ENCODE measurements around the gene TPCN1. TPM values are rescaled to one million over a fixed set of nuclear protein-coding genes. Genes with fewer than 3 reads are reported as not detected.

The TPCN1 gene
- total and polyA plus RNA-seq, 2 of the 8 experiments (the other 6 are each of a cell fraction or from before 2014, with no cell fraction given): 14.9 to 21.4 TPM

DNA sequence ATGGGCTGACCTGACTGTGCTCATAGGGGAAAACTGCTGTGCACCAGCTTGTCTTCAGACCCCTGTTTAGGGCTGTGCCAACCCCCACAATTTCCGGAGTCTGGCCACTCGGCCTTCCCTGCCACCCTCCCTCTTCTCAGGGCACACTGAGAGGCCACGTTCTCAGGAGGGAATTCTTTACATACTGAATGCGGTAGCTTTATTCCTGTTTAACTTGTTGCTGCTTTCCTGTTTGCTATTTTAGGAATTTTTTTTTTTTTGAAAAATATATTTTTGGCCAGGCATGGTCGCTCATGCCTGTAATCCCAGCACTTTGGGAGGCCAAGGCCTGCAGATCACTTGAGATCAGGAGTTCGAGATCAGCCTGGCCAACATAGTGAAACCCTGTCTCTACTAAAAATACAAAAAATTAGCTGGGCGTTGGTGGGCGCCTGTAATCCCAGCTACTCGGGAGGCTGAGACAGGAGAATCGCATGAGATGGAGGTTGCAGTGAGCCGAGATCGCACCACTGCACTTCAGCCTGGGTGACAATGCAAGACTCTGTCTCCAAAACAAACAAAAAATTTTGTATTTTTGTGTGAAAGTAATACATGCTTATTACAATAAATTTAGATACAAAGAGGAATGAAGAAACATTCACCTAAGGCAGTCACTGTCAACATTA lies 39.5 kb downstream of the TPCN1 start:
- POLR2A ChIA-PET (ENCODE audit: partially characterized antibody): interaction anchor here (1.1 to 1.3 kb wide), 2 partner anchors 13 to 15 kb away, joined by 3 to 4 read pairs; no protein-coding TSS in a partner anchor
- WGBS, 2 experiments (ENCODE audit: extremely low coverage in 1 of 2, insufficient coverage in 1 of 2, insufficient read length in 1 of 2, insufficient replicate concordance in 2 of 2, low coverage in 1 of 2, low lambda C conversion rate in 2 of 2, missing lambda C conversion rate in 1 of 2): 87% methylated on average over 12 of the region's 12 CpGs; no CpG with 5 or more reads in 1 of the 2 experiments

More for the DNA sequence above, 39.5 kb downstream of the TPCN1 start:
- Histone ChIP-seq H2BK15ac (ENCODE audit: low read length) (no peak overlapping the region), H4K5ac (ENCODE audit: insufficient read length, low read depth, low read length) (no peak overlapping the region), H3K56ac (replicated peaks; ENCODE audit: insufficient read length, low read depth, low read length) (no peak overlapping the region), H3K4me3 (ENCODE audit: extremely low read depth in 1 of 4, insufficient read depth in 2 of 4, low read depth in 3 of 4, low read length in 4 of 4) (no peak overlapping the region), H3K27me3 (replicated peaks in 1 of 4; ENCODE audit: control insufficient read depth in 3 of 4, extremely low read depth in 1 of 4, insufficient read depth in 3 of 4, low read length in 3 of 4) (no peaks in the 10 kb centered on the region), H3K9me3 (ENCODE audit: insufficient read depth in 2 of 2, low read depth in 1 of 2, low read length in 1 of 2) (no peaks in the 10 kb centered on the region), H2BK120ac (replicated peaks; ENCODE audit: low read depth, low read length) (no peak overlapping the region), H3K4me2 (ENCODE audit: insufficient read depth in 1 of 2, low read depth in 2 of 2, low read length in 2 of 2) (no peak overlapping the region), H3K79me1 (ENCODE audit: low read depth, low read length) (no peaks in the 10 kb centered on the region), H3K4ac (replicated peaks; ENCODE audit: insufficient read length, low read depth, low read length) (no peak overlapping the region), H3K4me1 (replicated peaks in 1 of 4; ENCODE audit: control insufficient read depth in 3 of 4, insufficient read depth in 4 of 4, low read length in 3 of 4) (peaks cover 0 to 3% (median 0%) of the 10 kb centered on the region in 4 experiments; a peak in 4 of 7 replicates), H3K18ac (ENCODE audit: extremely low read depth, low read length) (no peak overlapping the region), H2BK20ac (ENCODE audit: low read length) (no peak overlapping the region), H3K9ac (replicated peaks in 1 of 4; ENCODE audit: extremely low read depth in 1 of 4, low read depth in 3 of 4, low read length in 3 of 4) (no peak overlapping the region), H2BK5ac (ENCODE audit: low read depth, low read length) (no peak overlapping the region), H2AFZ (ENCODE audit: low read length) (no peak overlapping the region), H2AK5ac (ENCODE audit: low read depth, low read length) (no peak overlapping the region), H3K79me2 (ENCODE audit: control insufficient read depth in 1 of 2, insufficient read depth in 2 of 2, low read length in 2 of 2) (no peaks in the 10 kb centered on the region), H3K23ac (ENCODE audit: insufficient read length) (no peak overlapping the region), H3K14ac (ENCODE audit: insufficient read length) (no peak overlapping the region), H4K8ac (ENCODE audit: extremely low read depth, insufficient read depth, low read length) (no peak overlapping the region), H4K91ac (replicated peaks; ENCODE audit: insufficient read length, low read length) (no peak overlapping the region), H4K20me1 (replicated peaks in 1 of 2; ENCODE audit: control insufficient read depth in 1 of 2, insufficient read depth in 2 of 2, low read length in 2 of 2) (no peaks in the 10 kb centered on the region), H3K36me3 (ENCODE audit: control insufficient read depth in 2 of 4, insufficient read depth in 4 of 4, low read length in 3 of 4) (no peaks in the 10 kb centered on the region), H3K23me2 (ENCODE audit: low read depth, low read length) (no peaks in the 10 kb centered on the region), H2BK12ac (ENCODE audit: low read depth, low read length) (no peak overlapping the region), H3K27ac (ENCODE audit: low read depth, low read length) (no peak overlapping the region; the same call in 1 of the 2 replicates)
- FAIRE-seq (no peak), DNase-seq (ENCODE audit: low read depth in 1 of 2, low spot score in 2 of 2) (no peak)
- no peak for TF ChIP-seq CBX8 (IDR thresholded peaks at IDR 0.05; ENCODE audit: borderline replicate concordance, low read depth, low read length)
- no peak for TF ChIP-seq SIN3A (conservative IDR thresholded peaks at IDR 0.05 in 1 of 2, IDR thresholded peaks at IDR 0.05 in 1 of 2; ENCODE audit: low read depth in 1 of 2, low read length in 2 of 2)
- no peak for TF ChIP-seq JUND (IDR thresholded peaks at IDR 0.05; ENCODE audit: low read length)
- no peak for TF ChIP-seq TAF7 (optimal IDR thresholded peaks at IDR 0.05; ENCODE audit: borderline replicate concordance, low read depth, low read length)
- TF ChIP-seq EGR1 (IDR thresholded peaks at IDR 0.05; ENCODE audit: borderline replicate concordance, low read depth, low read length): no peak
- TF ChIP-seq KDM4A (IDR thresholded peaks at IDR 0.05; ENCODE audit: low read depth, low read length, severe bottlenecking): no peak
- no peak for TF ChIP-seq JUN (IDR thresholded peaks at IDR 0.05; ENCODE audit: low read depth, low read length)
- no peak for TF ChIP-seq CEBPB (IDR thresholded peaks at IDR 0.05; ENCODE audit: low read depth, low read length)
- TF ChIP-seq CREB1 (IDR thresholded peaks at IDR 0.05): no peak
- CTCF ChIA-PET (ENCODE audit: partially characterized antibody): interaction anchor here (0.6 to 2.1 kb wide), 4 partner anchors 11 to 55 kb away, joined by 3 to 5 read pairs (median 3); no protein-coding TSS in a partner anchor

Data from H1 (cell line).